GM23338 (cell line): ENCODE measurements around the gene CPEB3. TPM values are rescaled to one million over a fixed set of nuclear protein-coding genes. Genes with fewer than 3 reads are reported as not detected.

ENCODE experiments used
- ATAC-seq: fragments of 200-7000 bp; cut with Tn5 transposase; 3 replicates; pipeline ENCODE4 v1.9.1; 2020
- DNase-seq: peaks from one replicate; pipeline ENCODE4 v3.0.0-alpha.2; 2015; ENCODE audit warnings: low spot score
- H2AFZ ChIP-seq: fragments of 200-600 bp; sonication (generic); 2 replicates; pipeline ENCODE4 v1.8.0; 2016; ENCODE audit warnings: antibody characterized with exemption, mild to moderate bottlenecking, moderate library complexity
- H3F3A ChIP-seq: fragments of 200-600 bp; sonication (generic); replicated peaks from 2 replicates; pipeline ENCODE4 v1.8.0; 2017; ENCODE audit warnings: antibody characterized with exemption, mixed run types, low read depth
- H3K27ac ChIP-seq: fragments of 200-600 bp; sonication (generic); 2 replicates; pipeline ENCODE4 v1.6.1; 2016; ENCODE audit warnings: low read depth
- H3K27me3 ChIP-seq: fragments of 200-600 bp; sonication (generic); 2 replicates; pipeline ENCODE4 v1.8.0; 2016; ENCODE audit warnings: mild to moderate bottlenecking, mixed run types, moderate library complexity; ENCODE audit not compliant: insufficient read depth
- H3K36me3 ChIP-seq: fragments of 200-600 bp; sonication (generic); 2 replicates; pipeline ENCODE4 v1.8.0; 2016; ENCODE audit warnings: mild to moderate bottlenecking; ENCODE audit not compliant: insufficient read depth
- H3K4me1 ChIP-seq: fragments of 200-600 bp; sonication (generic); 2 replicates; pipeline ENCODE4 v1.8.0; 2016; ENCODE audit warnings: mild to moderate bottlenecking, moderate library complexity; ENCODE audit not compliant: insufficient read depth
- H3K4me2 ChIP-seq: fragments of 200-600 bp; sonication (generic); 2 replicates; pipeline ENCODE4 v1.7.1; 2017; ENCODE audit warnings: mixed run types
- H3K4me3 ChIP-seq: fragments of 200-600 bp; sonication (generic); 2 replicates; pipeline ENCODE4 v1.6.1; 2016; ENCODE audit warnings: mixed run types
- H3K79me2 ChIP-seq: fragments of 200-600 bp; sonication (generic); replicated peaks from 2 replicates; pipeline ENCODE4 v1.8.0; 2017; ENCODE audit warnings: mild to moderate bottlenecking; ENCODE audit not compliant: insufficient read depth
- H3K9me2 ChIP-seq: fragments of 200-600 bp; sonication (generic); 2 replicates; pipeline ENCODE4 v1.8.0; 2017; ENCODE audit not compliant: insufficient read depth
- H4K20me1 ChIP-seq: fragments of 200-600 bp; sonication (generic); replicated peaks from 2 replicates; pipeline ENCODE4 v1.8.0; 2017; ENCODE audit warnings: mild to moderate bottlenecking; ENCODE audit not compliant: insufficient read depth
- H3K27ac Mint-ChIP-seq: 2 replicates; pipeline ENCODE4 v1.8.0; 2020; ENCODE audit warnings: inconsistent platforms, mild to moderate bottlenecking, moderate library complexity, mixed read lengths
- H3K27me3 Mint-ChIP-seq: 3 replicates; pipeline ENCODE4 v1.8.0; 2022; ENCODE audit warnings: low read depth, mild to moderate bottlenecking, moderate library complexity, mixed read lengths, inconsistent platforms; ENCODE audit not compliant: insufficient read depth, poor library complexity
- H3K36me3 Mint-ChIP-seq: 3 replicates; pipeline ENCODE4 v1.8.0; 2021; ENCODE audit warnings: low read depth, mild to moderate bottlenecking, inconsistent platforms, moderate library complexity, mixed read lengths
- H3K4me1 Mint-ChIP-seq: 3 replicates; pipeline ENCODE4 v1.8.0; 2020; ENCODE audit warnings: mild to moderate bottlenecking, inconsistent platforms, mixed read lengths
- H3K4me3 Mint-ChIP-seq: 3 replicates; pipeline ENCODE4 v1.8.0; 2021; ENCODE audit warnings: moderate library complexity, mild to moderate bottlenecking, inconsistent platforms, mixed read lengths
- H3K9me3 Mint-ChIP-seq: 3 replicates; pipeline ENCODE4 v1.8.0; 2020; ENCODE audit warnings: moderate library complexity, mild to moderate bottlenecking, inconsistent platforms, mixed read lengths
- CREB1 ChIP-seq: fragments of 250-450 bp; sonication (Bioruptor Pico); IDR thresholded peaks from 2 replicates; pipeline ENCODE4 v1.5.0; 2020; ENCODE audit warnings: low read depth, mild to moderate bottlenecking, moderate library complexity
- EZH2 ChIP-seq: fragments of 200-600 bp; sonication (generic); IDR thresholded peaks from one replicate; pipeline ENCODE4 v1.8.0; 2017; ENCODE audit warnings: antibody characterized with exemption, mild to moderate bottlenecking, low read depth; ENCODE audit not compliant: unreplicated experiment
- EZH2phosphoT487 ChIP-seq: fragments of 200-600 bp; sonication (generic); IDR thresholded peaks from one replicate; pipeline ENCODE4 v1.8.1; 2018; ENCODE audit warnings: antibody characterized with exemption; ENCODE audit not compliant: unreplicated experiment
- POLR2AphosphoS5 ChIP-seq: IDR thresholded peaks from 2 replicates; pipeline ENCODE4 v1.6.1; 2016; ENCODE audit warnings: antibody characterized with exemption, low read depth
- REST ChIP-seq: IDR thresholded peaks from one replicate; pipeline ENCODE4 v1.6.1; 2018; ENCODE audit warnings: antibody characterized with exemption; ENCODE audit not compliant: unreplicated experiment
- STAT1 ChIP-seq: IDR thresholded peaks from one replicate; pipeline ENCODE4 v1.6.1; 2016; ENCODE audit warnings: antibody characterized with exemption; ENCODE audit not compliant: unreplicated experiment
- ZNF114 ChIP-seq: fragments of 250-450 bp; sonication (Bioruptor Pico); IDR thresholded peaks from 2 replicates; pipeline ENCODE4 v1.5.0; 2020; ENCODE audit warnings: mild to moderate bottlenecking, moderate library complexity
- ZNF331 ChIP-seq: fragments of 250-450 bp; sonication (Bioruptor Pico); IDR thresholded peaks from 2 replicates; pipeline ENCODE4 v1.5.0; 2020; ENCODE audit warnings: low read depth, mild to moderate bottlenecking, moderate library complexity
- polyA plus RNA-seq: library from polyadenylated mRNA; unstranded; fragments of >200 nt; fragmentation: Nextera tagmentation; extraction: Ambion mirVana; gene quantifications from 2 replicates; pipeline ENCODE4 v1.2.1, GENCODE V29; 2016
- total RNA-seq: library from RNA; depleted of rRNA; stranded (reverse); fragments of >200 nt; shearing (Covaris generic); gene quantifications from 2 replicates; pipeline ENCODE4 v1.2.3, GENCODE V29; 2014
- TF ChIP-seq, protein P1 (sequence below), 2 experiments: fragments of 200-600 bp in 1 of 2; sonication (generic) in 1 of 2; conservative IDR thresholded peaks; 2 replicates each; pipeline versions ENCODE4 v1.5.1 to v1.6.1; 2016 to 2017; ENCODE audit warnings: antibody characterized with exemption in 2 of 2, low read depth in 2 of 2, mild to moderate bottlenecking in 2 of 2, moderate library complexity in 1 of 2
- TF ChIP-seq, protein P2 (sequence below): IDR thresholded peaks from 2 replicates; pipeline ENCODE4 v1.6.1; 2016; ENCODE audit warnings: antibody characterized with exemption

The CPEB3 gene
- total and polyA plus RNA-seq, 2 experiments from 2014 or later = 0.74 to 1.9 TPM

DNA sequence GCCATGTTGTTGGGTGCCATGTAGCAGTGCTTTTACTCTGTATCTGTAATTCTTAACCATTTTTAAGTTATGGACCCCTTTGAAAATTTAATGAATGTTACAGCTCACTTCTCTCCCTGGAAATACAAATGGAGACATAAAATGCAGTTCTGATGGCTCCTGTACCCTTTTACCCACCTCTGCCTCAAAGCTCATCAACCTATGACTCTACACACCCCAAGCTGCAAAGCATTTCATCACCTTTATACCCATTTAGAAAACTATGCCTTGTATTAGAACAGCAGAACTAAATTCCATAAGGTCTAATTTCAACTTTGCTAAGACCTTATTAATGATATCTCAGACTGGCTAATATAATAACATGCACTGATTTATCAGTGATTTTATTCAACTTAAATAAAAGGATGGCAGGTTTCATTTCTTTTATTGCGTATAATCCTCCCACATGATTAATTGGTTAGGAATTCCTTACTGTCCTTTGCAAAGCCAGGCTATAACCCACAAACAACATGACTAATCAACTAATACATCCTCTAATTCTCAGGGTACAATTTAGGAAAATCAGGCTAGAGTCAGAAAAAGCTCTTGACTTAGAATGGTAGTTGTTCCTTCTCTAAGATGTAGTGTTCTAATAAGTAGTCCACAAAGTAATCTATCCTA, 68.1 kb downstream of the CPEB3 start (continued):
- TF ChIP-seq, protein P1, sequence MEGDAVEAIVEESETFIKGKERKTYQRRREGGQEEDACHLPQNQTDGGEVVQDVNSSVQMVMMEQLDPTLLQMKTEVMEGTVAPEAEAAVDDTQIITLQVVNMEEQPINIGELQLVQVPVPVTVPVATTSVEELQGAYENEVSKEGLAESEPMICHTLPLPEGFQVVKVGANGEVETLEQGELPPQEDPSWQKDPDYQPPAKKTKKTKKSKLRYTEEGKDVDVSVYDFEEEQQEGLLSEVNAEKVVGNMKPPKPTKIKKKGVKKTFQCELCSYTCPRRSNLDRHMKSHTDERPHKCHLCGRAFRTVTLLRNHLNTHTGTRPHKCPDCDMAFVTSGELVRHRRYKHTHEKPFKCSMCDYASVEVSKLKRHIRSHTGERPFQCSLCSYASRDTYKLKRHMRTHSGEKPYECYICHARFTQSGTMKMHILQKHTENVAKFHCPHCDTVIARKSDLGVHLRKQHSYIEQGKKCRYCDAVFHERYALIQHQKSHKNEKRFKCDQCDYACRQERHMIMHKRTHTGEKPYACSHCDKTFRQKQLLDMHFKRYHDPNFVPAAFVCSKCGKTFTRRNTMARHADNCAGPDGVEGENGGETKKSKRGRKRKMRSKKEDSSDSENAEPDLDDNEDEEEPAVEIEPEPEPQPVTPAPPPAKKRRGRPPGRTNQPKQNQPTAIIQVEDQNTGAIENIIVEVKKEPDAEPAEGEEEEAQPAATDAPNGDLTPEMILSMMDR (conservative IDR thresholded peaks at IDR 0.05; ENCODE audit: low read depth in 2 of 2) = no peak
- TF ChIP-seq ZNF331 (CRISPR knock-in tag) = no peak
- TF ChIP-seq EZH2 = no peak
- no peak for TF ChIP-seq REST
- TF ChIP-seq, protein P2, sequence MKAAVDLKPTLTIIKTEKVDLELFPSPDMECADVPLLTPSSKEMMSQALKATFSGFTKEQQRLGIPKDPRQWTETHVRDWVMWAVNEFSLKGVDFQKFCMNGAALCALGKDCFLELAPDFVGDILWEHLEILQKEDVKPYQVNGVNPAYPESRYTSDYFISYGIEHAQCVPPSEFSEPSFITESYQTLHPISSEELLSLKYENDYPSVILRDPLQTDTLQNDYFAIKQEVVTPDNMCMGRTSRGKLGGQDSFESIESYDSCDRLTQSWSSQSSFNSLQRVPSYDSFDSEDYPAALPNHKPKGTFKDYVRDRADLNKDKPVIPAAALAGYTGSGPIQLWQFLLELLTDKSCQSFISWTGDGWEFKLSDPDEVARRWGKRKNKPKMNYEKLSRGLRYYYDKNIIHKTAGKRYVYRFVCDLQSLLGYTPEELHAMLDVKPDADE = no peak
- no peak for TF ChIP-seq POLR2AphosphoS5
- no peak for TF ChIP-seq EZH2phosphoT487
- TF ChIP-seq CREB1 (CRISPR knock-in tag) = no peak
- TF ChIP-seq STAT1 = no peak
- TF ChIP-seq ZNF114 (CRISPR knock-in tag) = no peak

- H3K27me3 Mint-ChIP-seq = peaks cover 4% of the 10 kb centered on the region
- H3F3A ChIP-seq = no peaks in the 10 kb centered on the region
- no peaks in the 10 kb centered on the region for H3K9me2 ChIP-seq
- H3K4me3 Mint-ChIP-seq = no peak overlapping the region
- TF ChIP-seq CREB1 (CRISPR knock-in tag) (no peak), REST (no peak)
- no peak overlapping the region for H2AFZ ChIP-seq
- no peaks in the 10 kb centered on the region for H3K36me3 Mint-ChIP-seq
- H3K4me1 Mint-ChIP-seq = peaks cover 16% of the 10 kb centered on the region; the same call in 2 of the 3 replicates
- no peaks in the 10 kb centered on the region for H4K20me1 ChIP-seq
- no peak for DNase-seq
- H3K4me3 ChIP-seq = no peak overlapping the region
- no peaks in the 10 kb centered on the region for H3K79me2 ChIP-seq
- H3K4me1 ChIP-seq = peaks cover 5% of the 10 kb centered on the region
- H3K36me3 ChIP-seq = no peaks in the 10 kb centered on the region
- no peaks in the 10 kb centered on the region for H3K27me3 ChIP-seq
- H3K4me2 ChIP-seq = no peak overlapping the region
- no peak for ATAC-seq
- H3K27ac Mint-ChIP-seq = no peak overlapping the region
- no peak overlapping the region for H3K27ac ChIP-seq
- no peaks in the 10 kb centered on the region for H3K9me3 Mint-ChIP-seq
Observed at GRCh38 chr10:92219559-92219958, 71.3 kb downstream of the CPEB3 start.
